GM19438 (cell line): Measurements from ENCODE around the gene SERPINE1.
"Not testable (repeated sequence)": the region's sequence is repeated elsewhere in the genome, so short reads cannot be mapped to it uniquely, and the experiment has no call there.

ENCODE experiments used
- ATAC-seq: cut with Tn5 transposase; IDR thresholded peaks from one replicate; pipeline ENCODE4 v1.9.1; 2021; ENCODE audit warnings: low read depth; ENCODE audit not compliant: unreplicated experiment

SERPINE1 gene

DNA sequence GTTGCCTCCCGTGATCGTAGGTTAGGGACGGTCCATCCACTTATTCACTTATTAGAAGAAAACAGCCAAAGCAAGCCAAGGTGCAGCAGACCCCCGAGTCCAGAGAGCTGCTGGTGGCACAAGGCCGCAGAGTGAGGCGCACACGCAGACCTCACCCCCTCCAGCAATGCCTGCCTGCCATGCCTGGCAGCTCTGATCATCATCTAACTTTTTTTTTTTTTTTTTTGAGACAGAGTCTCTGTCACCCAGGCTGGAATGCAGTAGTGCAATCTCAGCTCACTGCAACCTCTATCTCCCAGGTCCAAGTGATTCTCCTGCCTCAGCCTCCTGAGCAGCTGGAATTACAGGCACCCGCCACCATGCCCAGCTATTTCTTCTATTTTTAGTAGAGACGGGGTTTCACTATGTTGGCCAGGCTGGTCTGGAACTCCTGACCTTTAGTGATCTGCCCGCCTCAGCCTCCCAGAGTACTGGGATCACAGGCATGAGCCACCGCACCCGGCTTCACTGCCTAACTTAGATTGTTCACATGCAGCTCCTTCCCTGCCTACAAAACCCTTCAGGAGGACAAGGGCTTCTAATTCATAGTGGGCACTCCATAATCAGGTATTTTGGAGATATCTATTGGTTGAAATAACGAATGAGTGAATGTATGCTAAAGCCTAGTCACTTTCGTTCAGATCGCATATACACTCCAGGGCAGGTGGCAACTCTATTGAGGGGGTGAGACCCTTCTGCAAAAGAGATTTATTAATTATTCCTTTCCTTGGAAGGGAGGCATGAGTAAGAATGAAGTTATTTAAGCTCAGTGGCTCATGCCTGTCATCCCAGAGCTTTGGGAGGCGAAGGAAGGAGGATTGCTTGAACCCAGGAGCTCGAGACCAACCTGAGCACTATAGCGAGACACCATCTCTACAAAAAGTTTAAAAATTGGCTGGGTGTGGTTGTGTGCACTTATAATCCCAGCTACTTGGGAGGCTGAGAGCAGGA lies 25.8 kb upstream of the SERPINE1 start:
- no peak for ATAC-seq

DNA sequence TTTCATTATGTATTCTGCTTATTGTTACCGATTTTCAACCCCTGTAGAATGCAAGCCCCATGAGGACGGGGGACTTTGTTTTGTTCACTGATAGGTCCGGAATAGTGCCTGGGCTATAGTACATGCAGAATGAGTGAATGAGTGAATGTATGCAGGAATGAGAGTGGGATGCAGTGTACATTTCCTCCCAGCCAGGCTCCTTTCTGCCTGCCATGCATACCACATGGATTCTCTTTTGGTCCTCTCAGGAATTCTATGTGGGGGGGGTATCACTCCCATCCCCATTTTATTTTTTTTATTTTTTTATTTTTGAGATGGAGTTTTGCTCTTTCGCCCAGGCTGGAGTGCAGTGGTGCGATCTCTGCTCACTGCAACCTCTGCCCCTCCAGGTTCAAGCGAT lies 24.9 kb upstream of the SERPINE1 start:
- ATAC-seq, result no peak

DNA sequence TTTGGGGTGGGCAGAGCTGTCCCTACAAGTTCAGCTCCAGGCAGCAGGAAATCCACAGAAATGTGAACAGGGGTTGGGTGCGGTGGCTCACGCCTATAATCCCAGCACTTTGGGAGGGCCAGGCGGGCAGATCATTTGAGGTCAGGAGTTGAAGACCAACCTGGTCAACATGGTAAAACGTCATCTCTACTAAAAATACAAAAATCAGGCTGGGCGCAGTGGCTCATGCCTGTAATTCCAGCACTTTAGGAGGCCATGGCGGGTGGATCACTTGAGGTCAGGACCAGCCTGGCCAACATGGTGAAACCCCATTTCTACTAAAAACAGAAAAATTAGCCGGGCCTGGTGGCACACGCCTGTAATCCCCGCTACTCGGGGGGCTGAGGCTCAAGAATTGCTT lies 23.2 kb upstream of the SERPINE1 start:
- not testable (repeated sequence) for ATAC-seq

DNA sequence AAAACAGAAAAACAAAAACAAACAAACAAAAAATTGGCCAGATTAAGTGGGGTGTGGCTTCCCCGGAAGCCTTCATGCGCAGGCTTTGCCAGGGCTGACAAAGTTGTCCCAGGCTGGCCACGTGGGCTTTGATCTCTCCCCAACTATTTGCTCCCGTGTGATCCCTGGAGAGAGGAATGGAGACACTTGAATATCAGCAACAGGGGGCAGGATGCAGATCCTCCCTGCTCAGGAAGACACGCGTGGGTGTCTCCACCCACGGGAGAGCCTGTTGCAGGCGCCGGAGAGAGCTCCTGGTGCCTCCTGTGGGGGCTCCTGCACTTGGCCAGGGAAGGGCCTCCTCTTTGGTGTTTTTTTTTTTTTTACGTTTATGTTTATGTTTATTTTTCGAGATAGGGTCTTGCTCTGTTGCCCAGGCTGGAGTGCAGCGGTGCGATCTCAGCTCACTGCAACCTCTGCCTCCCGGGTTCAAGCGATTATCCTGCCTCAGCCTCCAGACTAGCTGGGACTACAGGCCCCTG lies 22.7 kb upstream of the SERPINE1 start:
- no peak for ATAC-seq

DNA sequence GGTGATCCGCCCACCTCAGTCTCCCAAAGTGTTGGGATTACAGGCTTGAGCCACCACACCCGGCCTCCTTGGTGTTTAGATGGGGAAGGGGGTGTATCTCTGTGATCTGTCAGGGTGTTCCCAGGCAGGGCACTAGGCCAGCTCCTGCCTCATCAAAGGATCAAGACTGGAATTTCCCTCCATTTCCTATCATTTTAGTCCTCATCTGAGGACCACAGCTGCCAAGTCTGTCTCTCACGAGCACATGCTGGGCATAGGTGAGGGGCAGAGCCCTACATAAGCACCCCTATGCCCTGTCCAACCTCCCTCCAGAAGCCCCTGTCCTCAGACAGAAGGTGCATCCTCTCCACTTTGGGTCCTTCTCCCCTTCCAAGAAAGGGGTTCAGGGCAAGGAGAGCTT lies 22.1 kb upstream of the SERPINE1 start:
- no peak for ATAC-seq

DNA sequence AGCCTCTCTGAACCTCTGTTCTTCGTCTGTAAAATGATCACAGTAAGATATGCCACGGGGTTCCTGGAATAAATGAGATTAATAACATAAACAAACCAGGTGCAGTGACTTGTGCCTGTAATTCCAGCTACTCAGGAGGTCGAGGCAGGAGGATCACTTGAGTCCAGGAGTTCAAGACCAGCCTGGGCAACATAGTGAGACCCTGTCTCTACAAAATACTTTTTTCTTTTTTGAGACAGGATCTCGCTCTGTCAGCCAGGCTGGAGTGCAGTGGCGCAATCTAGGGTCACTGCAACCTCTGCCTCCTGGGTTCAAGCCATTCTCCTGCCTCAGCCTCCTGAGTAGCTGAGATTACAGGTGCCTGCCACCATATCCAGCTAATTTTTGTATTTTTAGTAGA lies 21.7 kb upstream of the SERPINE1 start:
- not testable (repeated sequence) for ATAC-seq

DNA sequence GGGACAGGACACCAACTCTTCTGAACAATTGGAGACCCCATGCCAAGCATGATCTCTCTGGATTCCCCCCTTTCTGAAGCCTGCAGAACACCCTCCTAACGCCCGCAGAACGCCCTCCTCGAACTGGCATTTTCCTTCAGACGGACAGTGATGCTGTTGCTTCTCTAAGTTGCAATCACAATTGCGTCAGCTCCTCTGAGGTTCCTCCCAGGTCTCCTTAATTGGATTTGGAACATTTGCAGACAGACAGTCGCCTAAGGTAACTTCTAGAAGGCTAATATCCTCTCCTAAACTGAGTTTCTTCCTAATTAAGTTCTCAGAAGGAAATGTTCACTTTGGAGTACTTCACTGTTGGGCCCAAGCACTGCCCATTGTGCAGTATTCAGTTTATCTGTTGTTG lies 20.5 kb upstream of the SERPINE1 start:
- no peak for ATAC-seq

DNA sequence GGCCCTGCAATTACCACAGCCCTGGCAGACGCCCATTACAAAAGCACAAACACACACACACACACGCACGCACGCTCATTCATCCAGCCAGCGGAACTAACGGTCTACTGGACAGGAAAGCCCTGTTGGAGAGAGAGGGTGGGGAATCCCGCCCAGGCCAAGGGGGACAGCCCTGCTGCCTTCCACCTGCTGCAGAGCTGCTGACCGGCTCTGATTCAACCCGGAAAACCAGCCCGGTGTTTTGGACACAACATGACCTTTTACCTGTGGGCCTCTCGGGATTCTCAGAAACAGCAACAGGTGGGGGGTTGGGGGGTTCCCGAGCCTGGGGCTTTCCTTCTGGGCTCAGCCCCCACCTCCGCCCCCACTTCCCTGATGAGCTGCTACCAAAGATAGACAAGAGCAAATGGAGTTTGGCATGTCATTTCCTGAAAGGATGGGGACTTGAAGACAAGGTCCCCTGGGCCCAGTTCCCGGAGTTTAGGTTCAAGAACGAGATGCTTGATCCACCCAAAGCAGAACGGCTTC lies 18.5 kb upstream of the SERPINE1 start:
- no peak for ATAC-seq

DNA sequence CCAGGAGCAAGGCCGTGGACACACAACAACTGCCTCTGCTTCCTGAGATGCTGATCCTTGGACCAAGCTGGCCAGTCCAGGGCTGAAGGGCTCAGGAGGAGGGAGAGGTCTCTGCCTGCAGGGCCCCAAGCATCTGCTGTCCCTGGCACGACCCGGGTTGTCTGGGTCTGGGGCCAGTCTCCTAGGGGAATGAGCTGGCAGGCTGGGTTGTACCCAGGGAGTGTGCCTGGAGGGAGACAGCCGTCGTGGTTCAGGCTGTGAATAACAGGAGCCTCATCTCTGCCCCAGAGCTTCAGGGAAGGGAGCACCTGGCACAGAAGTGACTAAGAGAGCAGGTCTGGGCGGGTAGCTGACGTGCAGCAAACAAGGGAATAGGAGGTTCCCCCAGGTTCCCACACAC lies 17.9 kb upstream of the SERPINE1 start:
- ATAC-seq, result no peak

DNA sequence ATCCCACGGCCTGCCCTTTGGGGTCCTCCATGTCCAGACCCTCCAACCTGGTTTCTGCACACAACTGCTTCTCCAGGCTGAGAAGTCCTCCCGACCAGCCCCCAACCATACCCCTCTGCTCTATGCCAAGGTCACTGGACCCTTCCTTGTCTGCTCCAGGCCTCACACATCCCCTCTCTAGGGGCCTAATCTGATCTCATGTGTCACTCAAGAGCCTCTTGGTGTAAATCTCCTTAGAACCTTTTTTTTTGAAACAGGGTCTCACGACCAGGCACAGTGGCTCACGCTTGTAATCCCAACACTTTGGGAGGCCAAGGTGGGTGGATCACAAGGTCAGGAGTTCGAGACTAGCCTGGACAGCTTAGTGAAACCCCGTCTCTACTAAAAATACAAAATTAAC lies 17.5 kb upstream of the SERPINE1 start:
- no peak for ATAC-seq

DNA sequence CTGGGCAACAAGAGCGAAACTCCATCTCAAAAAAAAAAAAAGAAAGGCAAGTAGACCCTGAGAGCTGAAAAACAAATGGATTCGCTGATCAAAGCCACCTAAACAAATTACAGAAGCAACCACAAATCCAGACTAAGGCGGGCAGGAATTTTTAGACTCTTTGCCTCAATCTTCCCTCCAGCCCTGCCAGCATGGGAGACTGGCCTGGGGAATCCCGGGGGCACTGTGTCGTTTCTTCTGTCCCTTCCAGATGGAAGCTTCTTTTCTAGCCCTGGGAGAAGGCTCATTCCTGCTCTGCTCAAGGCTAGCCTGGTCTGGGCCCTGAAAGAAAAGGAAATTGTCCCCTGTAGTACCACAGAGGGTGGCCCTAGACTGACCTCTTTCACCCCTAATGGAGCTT lies 15.6 kb upstream of the SERPINE1 start:
- ATAC-seq, result no peak

DNA sequence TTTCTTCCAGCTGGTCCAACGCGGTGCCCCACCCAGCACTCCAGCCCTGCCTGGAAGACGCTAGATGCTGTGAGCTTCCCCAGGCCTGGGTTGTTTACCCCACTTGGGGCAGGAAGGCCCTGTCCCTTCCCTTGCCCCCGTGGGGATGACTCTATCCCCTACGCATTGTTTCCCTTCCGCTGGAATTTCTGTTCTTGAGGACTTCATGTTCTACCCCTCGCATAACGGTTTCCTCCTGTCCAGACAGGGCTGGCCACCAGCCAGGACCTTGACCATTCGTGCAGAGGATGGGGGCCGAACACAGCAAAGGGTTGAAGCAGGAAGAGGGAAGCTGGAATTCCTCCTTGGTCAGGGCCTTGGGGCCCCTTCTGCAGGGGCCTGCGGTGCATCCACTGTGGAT lies 14.7 kb upstream of the SERPINE1 start:
- no peak for ATAC-seq

DNA sequence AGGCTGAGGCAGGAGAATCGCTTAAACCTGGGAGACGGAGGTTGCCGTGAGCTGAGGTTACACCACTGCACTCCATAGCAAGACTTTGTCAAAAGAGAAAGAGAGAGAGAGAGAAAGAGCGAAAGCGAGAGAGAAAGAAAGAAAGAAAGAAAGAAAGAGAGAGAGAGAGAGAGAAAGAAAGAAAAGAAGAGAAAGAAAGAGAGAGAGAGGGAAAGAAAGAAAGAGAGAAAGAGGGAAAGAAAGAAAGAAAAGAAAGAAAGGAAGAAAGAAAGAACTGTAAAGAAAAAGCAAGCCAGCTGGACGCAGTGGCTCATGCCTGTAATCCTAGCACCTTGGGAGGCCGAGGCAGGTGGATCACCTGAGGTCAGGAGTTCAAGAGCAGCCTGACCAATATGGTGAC lies 13.8 kb upstream of the SERPINE1 start:
- ATAC-seq, result not testable (repeated sequence)

DNA sequence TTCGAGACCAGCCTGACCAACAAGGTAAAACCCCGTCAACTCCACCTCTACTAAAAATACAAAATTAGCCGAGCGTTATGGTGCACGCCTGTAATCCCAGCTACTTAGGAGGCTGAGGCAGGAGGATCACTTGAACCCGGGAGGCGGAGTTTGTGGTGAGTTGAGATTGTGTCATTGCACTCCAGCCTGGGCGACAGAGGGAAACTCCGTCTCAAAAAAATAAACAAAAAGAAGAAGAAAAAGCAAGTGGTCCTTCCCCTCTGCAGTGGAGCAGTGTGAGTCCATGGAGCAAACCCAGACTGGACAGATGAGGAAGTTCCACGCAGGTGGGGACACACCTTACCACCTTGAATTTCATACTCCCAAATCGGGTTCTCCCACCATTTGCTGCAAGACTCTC lies 13.1 kb upstream of the SERPINE1 start:
- no peak for ATAC-seq

DNA sequence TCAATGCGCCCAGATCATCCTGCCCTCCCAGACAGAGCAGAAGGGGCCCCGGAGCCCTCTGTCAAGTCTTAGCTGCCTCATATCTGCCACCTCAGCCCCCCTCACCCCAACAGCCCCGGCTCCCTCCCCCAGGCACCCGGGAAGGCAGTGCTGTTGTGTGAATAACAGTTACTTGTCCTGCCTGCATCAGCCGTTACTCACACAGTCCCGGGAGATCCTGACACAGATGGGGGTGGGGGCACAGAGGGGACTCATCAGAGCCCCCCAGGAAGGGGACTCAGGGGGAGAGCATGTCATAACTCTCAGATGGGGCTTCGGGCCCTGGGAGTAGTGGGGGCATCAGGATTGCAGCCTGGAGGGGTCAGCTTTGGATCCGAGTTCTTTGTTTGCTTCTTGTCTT lies 12.4 kb upstream of the SERPINE1 start:
- no peak for ATAC-seq

DNA sequence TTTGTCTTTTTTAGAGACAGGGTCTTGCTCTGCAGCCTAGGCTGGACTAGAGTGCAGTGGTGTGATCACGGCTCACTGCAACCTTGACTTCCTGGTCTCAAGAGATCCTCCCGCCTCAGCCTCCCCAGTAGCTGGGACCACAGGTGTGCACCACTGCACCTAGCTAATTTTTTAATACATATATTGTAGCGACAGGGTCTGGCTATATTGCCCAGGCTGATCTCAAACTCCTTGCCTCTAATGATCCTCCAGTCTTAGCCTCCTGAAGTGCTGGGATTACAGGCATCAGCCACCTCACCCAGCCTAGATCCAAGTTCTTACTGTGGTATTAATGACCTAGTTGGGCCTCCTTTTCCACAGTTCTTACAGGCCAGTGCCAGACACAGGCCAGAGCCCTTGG lies 11.7 kb upstream of the SERPINE1 start:
- ATAC-seq, result no peak

DNA sequence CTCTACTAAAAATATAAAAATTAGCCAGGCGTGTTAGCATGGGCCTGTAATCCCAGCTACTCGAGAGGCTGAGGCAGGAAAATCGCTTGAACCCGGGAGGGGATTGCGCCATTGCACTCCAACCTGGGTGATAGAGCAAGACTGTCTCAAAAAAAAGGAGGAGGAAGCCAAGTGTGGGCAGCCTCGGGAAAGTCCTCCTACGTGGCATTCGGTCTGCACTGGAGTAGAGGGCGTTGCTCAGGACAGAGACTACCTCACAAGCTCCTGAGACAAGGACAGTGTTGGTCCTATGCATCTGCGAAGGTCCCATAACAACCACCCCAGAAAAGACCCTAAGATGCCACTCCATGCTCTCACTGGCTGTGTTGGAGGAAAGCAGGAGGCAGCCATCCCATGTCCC lies 10.0 kb upstream of the SERPINE1 start:
- ATAC-seq, result no peak

DNA sequence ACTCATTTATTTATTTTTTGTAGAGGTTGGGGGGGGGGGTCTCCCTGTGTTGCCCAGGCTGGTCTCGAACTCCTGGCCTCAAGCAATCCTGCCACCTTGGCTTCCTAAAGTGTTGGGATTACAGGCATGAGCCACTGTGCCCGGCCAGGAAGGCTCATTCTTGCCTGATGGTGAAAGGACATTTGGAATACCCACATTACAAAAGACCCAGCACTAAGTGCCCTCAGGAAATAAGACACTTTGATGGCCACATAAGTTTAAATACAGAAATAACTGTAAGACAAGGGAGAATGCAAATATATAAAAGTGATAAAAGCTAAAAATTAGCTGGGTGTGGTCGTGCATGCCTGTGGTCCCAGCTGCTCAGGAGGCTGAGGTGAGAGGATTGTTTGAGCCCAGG lies 8.0 kb upstream of the SERPINE1 start:
- ATAC-seq, result no peak

DNA sequence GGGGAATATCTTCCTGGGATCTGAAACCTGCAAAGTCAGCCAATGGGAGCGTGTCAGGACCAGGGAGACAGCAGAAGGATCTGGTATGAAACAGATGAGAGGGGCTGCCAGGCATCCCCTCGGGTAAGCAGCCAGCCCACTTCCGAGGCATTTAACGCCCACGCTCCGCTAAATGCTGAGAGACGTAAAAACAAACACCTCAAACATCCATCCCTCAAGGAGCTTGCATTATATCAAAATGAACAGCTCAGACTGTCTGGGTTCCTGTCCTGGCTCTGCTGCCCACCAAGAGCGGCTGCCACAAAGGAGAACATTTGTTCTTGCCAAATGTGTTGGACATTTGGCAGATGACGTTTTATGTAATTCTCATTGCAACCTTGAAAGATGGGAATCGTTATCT lies 7.0 kb upstream of the SERPINE1 start:
- ATAC-seq, result no peak

DNA sequence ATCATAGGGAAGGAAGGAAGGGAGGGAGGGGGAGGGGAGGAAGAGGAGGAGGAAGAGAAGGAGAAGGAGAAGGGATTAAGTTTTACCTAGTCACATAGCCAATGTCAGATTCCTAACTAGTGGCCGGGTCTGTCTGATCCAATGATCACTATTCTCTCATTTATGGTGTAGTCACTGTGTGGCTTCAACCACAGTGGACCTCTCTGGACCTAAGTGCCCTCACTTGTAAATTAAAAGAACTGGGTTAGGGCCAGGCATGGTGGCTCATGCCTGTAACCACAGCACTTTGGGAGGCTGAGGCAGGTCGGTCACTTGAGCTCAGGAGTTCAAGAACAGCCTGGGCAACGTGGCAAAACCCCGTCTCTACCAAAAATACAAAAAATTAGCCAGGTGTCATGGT lies 6.6 kb upstream of the SERPINE1 start:
- ATAC-seq, result no peak

DNA sequence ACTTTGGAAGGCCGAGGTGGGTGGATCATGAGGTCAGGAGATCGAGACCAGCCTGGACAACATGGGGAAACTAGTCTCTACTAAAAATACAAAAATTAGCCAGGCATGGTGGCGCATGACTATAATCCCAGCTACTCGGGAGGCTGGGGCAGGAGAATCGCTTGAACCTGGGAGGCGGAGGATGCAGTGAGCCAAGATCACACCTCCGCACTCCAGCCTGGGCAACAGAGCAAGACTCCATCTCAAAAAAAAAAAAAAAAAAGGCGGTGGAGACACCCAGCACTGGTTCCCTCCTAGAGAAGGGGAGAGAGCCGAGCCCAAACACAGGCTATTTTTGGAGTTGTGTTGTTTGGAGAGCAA lies 5.3 kb upstream of the SERPINE1 start:
- ATAC-seq, result not testable (repeated sequence)
